Caco-2 (cell line): Measurements from ENCODE around the gene ZNF738. TPM values are rescaled to one million over a fixed set of nuclear protein-coding genes. Genes with fewer than 3 reads are reported as not detected.

ENCODE experiments used
- BruUV-seq: library from RNA; stranded (reverse); fragments of 400-500 nt; replicated peaks from 2 replicates; lab custom pipeline; 2021; lab: Mats Ljungman, UMichigan
- CTCF ChIA-PET: fragments of 300-600 bp; sonication (Branson Sonifier 250); formaldehyde crosslinking; loops from one replicate; lab custom pipeline; 2022; ENCODE audit warnings: antibody characterized with exemption; lab: Charles Lee
- POLR2A ChIA-PET: fragments of 300-600 bp; sonication (Branson Sonifier 250); formaldehyde crosslinking; loops from one replicate; lab custom pipeline; 2022; ENCODE audit warnings: antibody characterized with exemption; lab: Charles Lee
- DNase-seq, 2 experiments: peaks; one replicate each; pipeline versions ENCODE4 v3.0.0 to v3.0.0-alpha.2; 2020 to 2022
- H3K27me3 ChIP-seq: replicated peaks from 2 replicates; pipeline ENCODE4 v1.6.0; 2011; ENCODE audit warnings: low read length; ENCODE audit not compliant: control insufficient read depth, insufficient read depth
- H3K36me3 ChIP-seq: 2 replicates; pipeline ENCODE4 v1.5.1; 2011; ENCODE audit warnings: low read length; ENCODE audit not compliant: control insufficient read depth, insufficient read depth
- H3K4me1 ChIP-seq: fragments of 250-450 bp; sonication (Bioruptor Pico); 2 replicates; pipeline ENCODE4 v1.5.1; 2020; ENCODE audit warnings: mild to moderate bottlenecking
- H3K4me3 ChIP-seq: 2 replicates; pipeline ENCODE4 v1.5.1; 2011; ENCODE audit warnings: low read depth, mild to moderate bottlenecking, control low read depth, low read length
- H3K9me3 ChIP-seq: fragments of 250-450 bp; sonication (Bioruptor Pico); 2 replicates; pipeline ENCODE4 v1.5.1; 2020; ENCODE audit warnings: mild to moderate bottlenecking, moderate library complexity
- H3K27ac Mint-ChIP-seq: one replicate; pipeline ENCODE4 v1.8.0; 2022; ENCODE audit warnings: mixed read lengths; ENCODE audit not compliant: unreplicated experiment
- H3K27me3 Mint-ChIP-seq: one replicate; pipeline ENCODE4 v1.8.0; 2022; ENCODE audit warnings: mixed read lengths; ENCODE audit not compliant: insufficient read depth, unreplicated experiment
- H3K36me3 Mint-ChIP-seq: one replicate; pipeline ENCODE4 v1.8.0; 2022; ENCODE audit warnings: mild to moderate bottlenecking, mixed read lengths; ENCODE audit not compliant: insufficient read depth, unreplicated experiment
- H3K4me1 Mint-ChIP-seq: one replicate; pipeline ENCODE4 v1.8.0; 2022; ENCODE audit warnings: low read depth, mixed read lengths; ENCODE audit not compliant: unreplicated experiment
- H3K4me3 Mint-ChIP-seq: one replicate; pipeline ENCODE4 v1.8.0; 2022; ENCODE audit warnings: mild to moderate bottlenecking, moderate library complexity, mixed read lengths; ENCODE audit not compliant: unreplicated experiment
- H3K9me3 Mint-ChIP-seq: one replicate; pipeline ENCODE4 v1.8.0; 2022; ENCODE audit warnings: mixed read lengths; ENCODE audit not compliant: unreplicated experiment
- intact Hi-C: fragments of 100-400 bp; cut with micrococcal nuclease; formaldehyde crosslinking; loops from one replicate; pipeline ENCODE4 v1.10.0; 2022; ENCODE audit not compliant: unreplicated experiment
- total RNA-seq: library from RNA; stranded (reverse); gene quantifications from 2 replicates; pipeline ENCODE4 v1.2.3, GENCODE V29; 2022
- TF ChIP-seq, protein P1 (sequence below), 2 experiments: fragments of 200-600 bp in 1 of 2; IDR thresholded peaks; 1 replicate in 1 of 2; 2 replicates in 1 of 2; pipeline versions ENCODE4 v1.5.1 to v1.8.0; 2011 to 2022; ENCODE audit warnings: antibody characterized with exemption in 1 of 2, control low read depth in 1 of 2, inconsistent platforms in 1 of 2, low read depth in 1 of 2, low read length in 1 of 2, mild to moderate bottlenecking in 1 of 2, moderate library complexity in 1 of 2; ENCODE audit not compliant: insufficient read depth in 1 of 2, severe bottlenecking in 1 of 2, unreplicated experiment in 1 of 2

Gene ZNF738
- total RNA-seq, 1 experiment from 2014 or later, result 9.5 TPM

DNA sequence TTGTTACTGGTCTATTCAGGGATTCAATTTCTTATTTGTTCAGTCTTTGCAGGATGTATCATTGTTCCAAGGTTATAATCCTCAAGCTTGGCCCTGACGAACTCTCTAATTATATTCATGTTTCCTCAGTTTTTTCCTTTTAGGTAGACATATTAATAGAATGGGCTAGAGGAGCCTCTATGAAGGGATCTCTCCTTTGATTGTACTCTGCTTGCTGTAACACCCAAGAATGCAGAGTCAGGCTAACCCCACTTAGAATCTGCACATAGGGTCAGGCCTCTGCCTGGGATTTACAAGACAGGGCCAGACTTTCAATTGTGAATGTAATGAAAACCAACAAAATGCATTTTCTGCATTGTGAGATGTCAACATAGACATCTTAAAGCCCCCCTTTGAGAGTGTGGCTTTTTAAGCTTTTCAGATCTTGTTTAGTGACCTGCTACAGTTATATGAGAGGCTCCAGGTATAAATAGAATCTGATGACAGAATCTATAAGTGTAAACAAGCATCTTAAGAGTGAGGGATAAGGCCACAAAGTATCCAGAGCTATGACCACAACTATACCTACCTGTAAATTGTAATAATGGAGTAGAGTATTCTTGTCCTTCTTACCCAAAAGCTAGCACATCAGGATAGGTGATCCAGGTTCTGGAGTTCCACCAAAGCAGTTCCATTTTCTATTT is 43.6 kb downstream of the ZNF738 start:
- Mint-ChIP-seq H3K9me3 (no peaks in the 10 kb centered on the region), H3K4me1 (no peaks in the 10 kb centered on the region), H3K27ac (no peak overlapping the region), H3K4me3 (no peak overlapping the region), H3K36me3 (peaks cover 26% of the 10 kb centered on the region), H3K27me3 (no peaks in the 10 kb centered on the region)
- Histone ChIP-seq H3K36me3 (no peaks in the 10 kb centered on the region), H3K4me1 (no peaks in the 10 kb centered on the region), H3K4me3 (no peak overlapping the region), H3K9me3 (no peaks in the 10 kb centered on the region), H3K27me3 (no peaks in the 10 kb centered on the region)
- TF ChIP-seq, protein P1, sequence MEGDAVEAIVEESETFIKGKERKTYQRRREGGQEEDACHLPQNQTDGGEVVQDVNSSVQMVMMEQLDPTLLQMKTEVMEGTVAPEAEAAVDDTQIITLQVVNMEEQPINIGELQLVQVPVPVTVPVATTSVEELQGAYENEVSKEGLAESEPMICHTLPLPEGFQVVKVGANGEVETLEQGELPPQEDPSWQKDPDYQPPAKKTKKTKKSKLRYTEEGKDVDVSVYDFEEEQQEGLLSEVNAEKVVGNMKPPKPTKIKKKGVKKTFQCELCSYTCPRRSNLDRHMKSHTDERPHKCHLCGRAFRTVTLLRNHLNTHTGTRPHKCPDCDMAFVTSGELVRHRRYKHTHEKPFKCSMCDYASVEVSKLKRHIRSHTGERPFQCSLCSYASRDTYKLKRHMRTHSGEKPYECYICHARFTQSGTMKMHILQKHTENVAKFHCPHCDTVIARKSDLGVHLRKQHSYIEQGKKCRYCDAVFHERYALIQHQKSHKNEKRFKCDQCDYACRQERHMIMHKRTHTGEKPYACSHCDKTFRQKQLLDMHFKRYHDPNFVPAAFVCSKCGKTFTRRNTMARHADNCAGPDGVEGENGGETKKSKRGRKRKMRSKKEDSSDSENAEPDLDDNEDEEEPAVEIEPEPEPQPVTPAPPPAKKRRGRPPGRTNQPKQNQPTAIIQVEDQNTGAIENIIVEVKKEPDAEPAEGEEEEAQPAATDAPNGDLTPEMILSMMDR (IDR thresholded peaks at IDR 0.05; ENCODE audit: insufficient read depth in 1 of 2, low read depth in 1 of 2, low read length in 1 of 2, severe bottlenecking in 1 of 2, unreplicated experiment in 1 of 2), result no peak
- no TSS peak for BruUV-seq
- no peak for DNase-seq
- POLR2A ChIA-PET, result interaction anchor here (0.6 kb wide), 1 partner anchor 850 kb away, joined by 3 read pairs; no protein-coding TSS in a partner anchor
- CTCF ChIA-PET, result no interaction called here
- intact Hi-C loops, result no loop called here

DNA sequence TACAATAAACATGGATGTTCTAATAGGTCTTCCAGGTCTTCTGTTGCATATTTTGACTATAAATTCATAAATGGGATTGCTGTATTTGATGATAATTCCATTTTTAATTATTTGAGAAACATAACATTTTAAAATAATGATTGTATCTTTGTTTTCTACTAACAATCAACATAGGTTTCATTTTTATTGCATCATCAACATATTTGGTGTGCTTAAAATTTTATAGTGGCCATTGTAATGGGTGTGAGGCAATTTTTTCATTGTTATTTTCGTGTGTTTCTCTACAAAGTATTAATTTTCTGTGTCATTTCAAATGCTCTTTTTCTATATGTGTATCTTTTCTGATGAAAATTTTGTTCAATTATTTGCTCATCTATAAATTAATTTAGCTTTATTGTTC is 51.4 kb downstream of the ZNF738 start:
- no TSS peak for BruUV-seq
- Histone ChIP-seq H3K4me3 (no peak overlapping the region), H3K36me3 (no peaks in the 10 kb centered on the region), H3K9me3 (no peaks in the 10 kb centered on the region), H3K27me3 (no peaks in the 10 kb centered on the region), H3K4me1 (no peaks in the 10 kb centered on the region)
- POLR2A ChIA-PET, result no interaction called here
- intact Hi-C loops, result no loop called here
- Mint-ChIP-seq H3K4me3 (no peak overlapping the region), H3K9me3 (peaks cover 17% of the 10 kb centered on the region), H3K4me1 (no peaks in the 10 kb centered on the region), H3K27ac (no peak overlapping the region), H3K36me3 (peaks cover 27% of the 10 kb centered on the region), H3K27me3 (no peaks in the 10 kb centered on the region)
- CTCF ChIA-PET, result no interaction called here
- no peak for DNase-seq
- TF ChIP-seq, protein P1 (IDR thresholded peaks at IDR 0.05; ENCODE audit: insufficient read depth in 1 of 2, low read depth in 1 of 2, low read length in 1 of 2, severe bottlenecking in 1 of 2, unreplicated experiment in 1 of 2), result no peak

DNA sequence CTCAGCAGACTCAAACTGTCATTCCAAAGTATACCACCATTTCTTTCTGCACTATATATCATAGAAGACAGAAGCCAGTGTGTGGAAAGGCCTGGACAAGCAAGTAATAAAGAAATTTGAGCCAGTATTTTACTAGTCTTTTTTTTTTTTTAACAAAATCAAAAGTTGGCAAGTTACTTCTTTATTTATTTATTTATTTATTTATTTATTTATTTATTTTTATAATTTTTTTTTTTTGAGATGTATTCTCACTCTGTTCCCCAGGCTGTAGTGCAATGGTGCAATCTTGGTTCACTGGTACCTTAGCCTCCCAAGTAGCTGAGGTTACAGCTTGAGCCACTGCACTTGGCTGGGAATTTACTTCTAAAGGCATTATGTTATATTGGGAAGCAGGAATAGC is 63.4 kb downstream of the ZNF738 start:
- Mint-ChIP-seq H3K4me3 (no peak overlapping the region), H3K27ac (no peak overlapping the region), H3K9me3 (peaks cover 36% of the 10 kb centered on the region), H3K27me3 (no peaks in the 10 kb centered on the region), H3K36me3 (no peaks in the 10 kb centered on the region), H3K4me1 (no peaks in the 10 kb centered on the region)
- BruUV-seq, result no TSS peak
- peaks cover 18% of the 10 kb centered on the region; the same call in 1 of the 2 replicates for H3K9me3 ChIP-seq
- ChIA-PET CTCF (no interaction called here), POLR2A (no interaction called here)
- H3K4me3 ChIP-seq, result no peak overlapping the region
- no peaks in the 10 kb centered on the region for H3K4me1 ChIP-seq
- no peaks in the 10 kb centered on the region for H3K27me3 ChIP-seq
- intact Hi-C loops, result no loop called here
- no peaks in the 10 kb centered on the region for H3K36me3 ChIP-seq
- TF ChIP-seq, protein P1 (IDR thresholded peaks at IDR 0.05; ENCODE audit: insufficient read depth in 1 of 2, low read depth in 1 of 2, low read length in 1 of 2, severe bottlenecking in 1 of 2, unreplicated experiment in 1 of 2), result no peak
- DNase-seq, result no peak
